ENCODE data around the gene DDX1. TPM values are rescaled to one million over a fixed set of nuclear protein-coding genes. Genes with fewer than 3 reads are reported as not detected.

The DDX1 gene
- total and polyA plus RNA-seq, 10 of the 15 experiments (the other 5 are each of a cell fraction or from before 2014, with no cell fraction given) = 53.2 to 134 (median 85.6) TPM

DNA sequence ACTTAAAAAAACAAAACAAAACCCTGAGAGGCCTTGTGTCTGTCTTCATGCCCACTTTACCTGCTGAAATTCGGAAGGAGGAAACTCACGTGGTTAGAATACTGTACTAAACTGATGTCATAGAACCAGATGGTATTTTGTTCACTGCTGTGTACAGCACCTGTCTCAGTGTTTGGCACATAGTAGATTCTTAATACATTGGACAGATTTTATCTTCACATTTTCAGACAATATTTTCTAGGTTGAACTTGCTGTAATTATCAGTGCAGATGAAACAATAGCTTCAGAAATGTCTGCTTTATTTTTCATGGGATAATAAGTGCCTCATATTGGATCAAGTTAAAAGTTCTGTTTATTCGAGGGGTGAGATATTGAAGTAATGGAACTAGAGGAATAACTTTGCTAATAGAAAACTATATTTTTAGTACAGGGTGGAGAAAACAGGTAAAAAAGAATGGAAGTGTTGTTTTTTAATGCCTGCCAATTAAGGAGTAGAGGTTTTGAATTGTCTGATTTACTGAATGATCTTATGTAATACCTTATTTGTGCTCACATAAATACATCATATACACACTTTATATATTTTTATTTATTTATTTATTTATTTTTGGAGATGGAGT is 23.7 kb downstream of the DDX1 start:
- H3K9ac ChIP-seq (ENCODE audit: control insufficient read depth, insufficient read depth, low read length) = no peak overlapping the region
- in situ Hi-C loops (cut with MboI) = no loop called here
- H3K36me3 ChIP-seq (ENCODE audit: control insufficient read depth in 2 of 2, insufficient read depth in 2 of 2, low read length in 1 of 2) = peaks cover 6 to 11% of the 10 kb centered on the region in 2 experiments; a peak in 3 of 4 replicates

More for the DNA sequence above, 23.7 kb downstream of the DDX1 start:
- CTCF ChIA-PET = no interaction called here
- SMC1A ChIA-PET (ENCODE audit: uncharacterized antibody, unreplicated experiment) = interaction anchor here (1.0 to 1.3 kb wide), 2 partner anchors 14 to 27 kb away, joined by 3 to 5 read pairs; no protein-coding TSS in a partner anchor
- no peaks in the 10 kb centered on the region for H3K79me2 ChIP-seq (ENCODE audit: control insufficient read depth, insufficient read depth, low read length)
- BruUV-seq (replicated peaks) = no TSS peak
- ATAC-seq (no peak), FAIRE-seq (no peak), DNase-seq (ENCODE audit: low read depth, low spot score) (no peak)
- intact Hi-C loops (cut with micrococcal nuclease; ENCODE audit: unreplicated experiment) = no loop called here
- H3K4me3 ChIP-seq = no peak overlapping the region
- no peaks in the 10 kb centered on the region for H3K27me3 ChIP-seq (replicated peaks in 1 of 2; ENCODE audit: control insufficient read depth in 2 of 2, insufficient read depth in 2 of 2, low read length in 1 of 2)
- H3K4me2 ChIP-seq (ENCODE audit: control insufficient read depth, insufficient read depth) = no peak overlapping the region
- RAD21 ChIA-PET (ENCODE audit: unreplicated experiment) = no interaction called here
- TF ChIP-seq EP300 (IDR thresholded peaks at IDR 0.05; ENCODE audit: borderline replicate concordance in 1 of 2, control insufficient read depth in 1 of 2, low read depth in 2 of 2, low read length in 2 of 2) = no peak
- no peak for TF ChIP-seq GABPA (IDR thresholded peaks at IDR 0.05; ENCODE audit: low read depth)
- TF ChIP-seq YY1 (IDR thresholded peaks at IDR 0.05; ENCODE audit: low read depth, low read length) = no peak
- no peak for TF ChIP-seq BRCA1 (IDR thresholded peaks at IDR 0.05; ENCODE audit: low read depth, low read length)
- TF ChIP-seq BCL11A (IDR thresholded peaks at IDR 0.05; ENCODE audit: low read depth, low read length) = no peak
- no peak for TF ChIP-seq CHD1 (IDR thresholded peaks at IDR 0.05; ENCODE audit: low read depth, low read length)
- TF ChIP-seq LARP7 (IDR thresholded peaks at IDR 0.05) = no peak
- TF ChIP-seq, protein P1, sequence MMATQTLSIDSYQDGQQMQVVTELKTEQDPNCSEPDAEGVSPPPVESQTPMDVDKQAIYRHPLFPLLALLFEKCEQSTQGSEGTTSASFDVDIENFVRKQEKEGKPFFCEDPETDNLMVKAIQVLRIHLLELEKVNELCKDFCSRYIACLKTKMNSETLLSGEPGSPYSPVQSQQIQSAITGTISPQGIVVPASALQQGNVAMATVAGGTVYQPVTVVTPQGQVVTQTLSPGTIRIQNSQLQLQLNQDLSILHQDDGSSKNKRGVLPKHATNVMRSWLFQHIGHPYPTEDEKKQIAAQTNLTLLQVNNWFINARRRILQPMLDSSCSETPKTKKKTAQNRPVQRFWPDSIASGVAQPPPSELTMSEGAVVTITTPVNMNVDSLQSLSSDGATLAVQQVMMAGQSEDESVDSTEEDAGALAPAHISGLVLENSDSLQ (IDR thresholded peaks at IDR 0.05) = no peak
- no peak for TF ChIP-seq EZH2 (IDR thresholded peaks at IDR 0.05; ENCODE audit: borderline replicate concordance, control insufficient read depth, low read depth, low read length)
- TF ChIP-seq, protein P2, sequence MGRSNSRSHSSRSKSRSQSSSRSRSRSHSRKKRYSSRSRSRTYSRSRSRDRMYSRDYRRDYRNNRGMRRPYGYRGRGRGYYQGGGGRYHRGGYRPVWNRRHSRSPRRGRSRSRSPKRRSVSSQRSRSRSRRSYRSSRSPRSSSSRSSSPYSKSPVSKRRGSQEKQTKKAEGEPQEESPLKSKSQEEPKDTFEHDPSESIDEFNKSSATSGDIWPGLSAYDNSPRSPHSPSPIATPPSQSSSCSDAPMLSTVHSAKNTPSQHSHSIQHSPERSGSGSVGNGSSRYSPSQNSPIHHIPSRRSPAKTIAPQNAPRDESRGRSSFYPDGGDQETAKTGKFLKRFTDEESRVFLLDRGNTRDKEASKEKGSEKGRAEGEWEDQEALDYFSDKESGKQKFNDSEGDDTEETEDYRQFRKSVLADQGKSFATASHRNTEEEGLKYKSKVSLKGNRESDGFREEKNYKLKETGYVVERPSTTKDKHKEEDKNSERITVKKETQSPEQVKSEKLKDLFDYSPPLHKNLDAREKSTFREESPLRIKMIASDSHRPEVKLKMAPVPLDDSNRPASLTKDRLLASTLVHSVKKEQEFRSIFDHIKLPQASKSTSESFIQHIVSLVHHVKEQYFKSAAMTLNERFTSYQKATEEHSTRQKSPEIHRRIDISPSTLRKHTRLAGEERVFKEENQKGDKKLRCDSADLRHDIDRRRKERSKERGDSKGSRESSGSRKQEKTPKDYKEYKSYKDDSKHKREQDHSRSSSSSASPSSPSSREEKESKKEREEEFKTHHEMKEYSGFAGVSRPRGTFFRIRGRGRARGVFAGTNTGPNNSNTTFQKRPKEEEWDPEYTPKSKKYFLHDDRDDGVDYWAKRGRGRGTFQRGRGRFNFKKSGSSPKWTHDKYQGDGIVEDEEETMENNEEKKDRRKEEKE (IDR thresholded peaks at IDR 0.05) = no peak
- TF ChIP-seq ASH2L (IDR thresholded peaks at IDR 0.05; ENCODE audit: borderline replicate concordance, low read depth) = no peak
- no peak for TF ChIP-seq MTA2 (IDR thresholded peaks at IDR 0.05; ENCODE audit: low read depth)
- TF ChIP-seq MEF2B (IDR thresholded peaks at IDR 0.05; ENCODE audit: partially characterized antibody, poor library complexity, severe bottlenecking) = no peak
- no peak for TF ChIP-seq NBN (IDR thresholded peaks at IDR 0.05)
- TF ChIP-seq RBBP5 (conservative IDR thresholded peaks at IDR 0.05) = no peak
- POLR2A ChIA-PET = no interaction called here
- no peaks in the 10 kb centered on the region for H3K9me3 ChIP-seq (replicated peaks; ENCODE audit: control insufficient read depth, insufficient read depth, low read length)
- no peaks in the 10 kb centered on the region for H4K20me1 ChIP-seq (ENCODE audit: control insufficient read depth, insufficient read depth)
- 79% methylated on average over 3 of the region's 3 CpGs for WGBS (ENCODE audit: insufficient coverage, insufficient replicate concordance, low lambda C conversion rate, missing lambda C conversion rate)
- no peaks in the 10 kb centered on the region for H3K4me1 ChIP-seq (ENCODE audit: control insufficient read depth, insufficient read depth, low read length)
- no peak overlapping the region for H3K27ac ChIP-seq (ENCODE audit: control insufficient read depth, insufficient read depth)
- no peak overlapping the region for H2AFZ ChIP-seq (ENCODE audit: control insufficient read depth, low read depth, low read length)
